G401 (cell line): ENCODE data around the gene MAS1L. TPM values are rescaled to one million over a fixed set of nuclear protein-coding genes. Genes with fewer than 3 reads are reported as not detected.

Experiments
- DNase-seq: peaks from one replicate; pipeline ENCODE4 v3.0.0-alpha.2; 2015; ENCODE audit warnings: low spot score
- in situ Hi-C: cut with HindIII; loops from 2 replicates; pipeline ENCODE4 v1.10.0; 2016; ENCODE audit warnings: low sequenced_read_pairs, mixed read lengths
- total RNA-seq: library from RNA; depleted of rRNA; stranded (reverse); fragments of >200 nt; shearing (Covaris generic); gene quantifications from 2 replicates; pipeline ENCODE4 v1.2.3, GENCODE V29; 2014

MAS1L gene
- total RNA-seq, 1 experiment from 2014 or later = not detected

GRCh38 chr6:29516108-29516507, 28.4 kb upstream of the MAS1L start:
- in situ Hi-C loops = no loop called here
- DNase-seq = no peak

- in situ Hi-C loops = no loop called here
- DNase-seq = no peak
These were observed 23.1 kb upstream of the MAS1L start for GRCh38 chr6:29510746-29511300.

DNA sequence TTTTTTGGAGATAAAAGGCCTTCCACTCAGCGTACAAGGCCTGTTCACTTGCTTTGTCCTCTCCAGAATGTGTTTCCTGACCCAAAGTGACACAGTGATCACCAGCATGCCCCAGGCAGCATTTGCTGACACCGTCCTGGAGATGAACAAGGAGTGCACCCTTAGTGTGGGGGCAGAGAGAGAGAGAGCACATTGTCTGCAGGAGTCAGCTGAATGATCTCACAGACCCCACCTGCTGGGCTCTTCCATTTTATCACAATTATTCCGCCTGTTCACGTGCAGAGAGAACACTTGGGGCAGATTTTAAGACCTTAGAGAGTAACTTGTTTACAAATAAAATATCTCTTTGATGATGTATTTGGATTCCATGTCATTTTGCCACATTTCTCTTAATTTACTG, 22.4 kb upstream of the MAS1L start:
- DNase-seq = no peak
- in situ Hi-C loops = no loop called here

GRCh38 chr6:29509711-29510110, 22.0 kb upstream of the MAS1L start:
- DNase-seq = no peak

GRCh38 chr6:29509239-29509638, 21.5 kb upstream of the MAS1L start:
- DNase-seq = no peak

More at GRCh38 chr6:29509711-29510110, 22.0 kb upstream of the MAS1L start:
- in situ Hi-C loops = no loop called here

DNA sequence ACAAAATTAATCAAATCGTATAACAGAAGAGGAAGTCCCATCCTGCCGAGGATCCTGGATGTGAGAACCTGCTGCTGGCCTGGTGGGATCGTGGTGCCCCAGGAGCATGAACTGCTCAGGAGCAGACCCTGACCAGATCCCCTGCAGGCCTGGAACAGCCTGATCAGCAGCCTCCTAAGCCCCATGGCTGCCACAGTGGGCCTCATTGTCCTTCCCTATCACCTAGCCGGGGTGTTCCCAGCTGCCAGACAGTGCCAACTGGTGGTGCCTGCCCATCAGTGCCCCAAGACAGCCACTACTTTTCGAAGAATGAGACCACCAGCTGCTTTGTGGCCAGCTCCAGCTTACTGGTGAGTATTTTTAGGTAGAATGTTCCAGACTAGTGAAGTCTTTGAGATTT, 19.6 kb upstream of the MAS1L start:
- in situ Hi-C loops = no loop called here
- DNase-seq = no peak

More at GRCh38 chr6:29509239-29509638, 21.5 kb upstream of the MAS1L start:
- in situ Hi-C loops = no loop called here

- in situ Hi-C loops = no loop called here
- no peak for DNase-seq
These were observed 18.8 kb upstream of the MAS1L start for GRCh38 chr6:29506446-29507067.

GRCh38 chr6:29505808-29506207, 18.1 kb upstream of the MAS1L start:
- in situ Hi-C loops = no loop called here
- no peak for DNase-seq

DNA sequence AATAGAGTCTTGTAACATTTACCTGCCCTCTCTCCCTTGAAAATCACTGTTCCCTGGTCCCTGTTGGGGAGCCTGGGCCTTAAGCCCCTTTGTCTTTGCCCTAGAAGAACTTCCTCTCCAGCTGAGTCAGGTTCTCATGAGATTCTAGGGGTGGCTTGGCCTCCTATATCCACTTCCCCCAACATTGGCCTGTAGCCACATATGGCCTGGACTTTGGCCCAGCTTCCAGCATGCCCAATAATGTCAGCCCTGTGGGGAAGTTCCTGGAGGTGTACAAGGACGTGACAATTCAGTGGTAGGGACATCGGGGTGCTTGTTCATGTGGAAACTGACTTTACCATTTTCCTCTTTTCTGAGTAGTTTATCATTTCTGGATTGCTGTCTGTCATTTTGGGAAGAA, 17.2 kb upstream of the MAS1L start:
- no peak for DNase-seq
- in situ Hi-C loops = no loop called here

- in situ Hi-C loops = no loop called here
- no peak for DNase-seq
These were observed 14.8 kb upstream of the MAS1L start for GRCh38 chr6:29502597-29502996.

DNA sequence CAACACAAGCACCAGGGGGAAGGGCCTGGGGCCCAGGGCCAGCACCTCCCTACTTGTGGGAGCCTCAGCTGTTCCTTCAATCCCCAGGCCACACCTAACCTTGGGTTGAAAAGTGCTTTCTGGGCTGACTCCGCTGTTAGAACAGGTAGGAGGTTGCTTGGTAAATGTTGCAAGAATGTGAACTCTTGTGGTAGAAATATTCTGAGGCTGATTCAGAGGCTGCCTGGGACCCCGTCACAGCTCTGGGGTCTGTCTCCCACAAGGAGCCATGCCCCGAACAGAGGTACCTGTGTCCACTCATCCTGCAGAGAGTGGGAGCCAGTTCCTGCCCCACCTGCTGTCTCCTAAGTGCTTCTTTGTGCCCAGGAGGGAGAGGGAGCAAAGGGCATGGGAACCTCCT, 14.4 kb upstream of the MAS1L start:
- DNase-seq = no peak
- in situ Hi-C loops = no loop called here

DNA sequence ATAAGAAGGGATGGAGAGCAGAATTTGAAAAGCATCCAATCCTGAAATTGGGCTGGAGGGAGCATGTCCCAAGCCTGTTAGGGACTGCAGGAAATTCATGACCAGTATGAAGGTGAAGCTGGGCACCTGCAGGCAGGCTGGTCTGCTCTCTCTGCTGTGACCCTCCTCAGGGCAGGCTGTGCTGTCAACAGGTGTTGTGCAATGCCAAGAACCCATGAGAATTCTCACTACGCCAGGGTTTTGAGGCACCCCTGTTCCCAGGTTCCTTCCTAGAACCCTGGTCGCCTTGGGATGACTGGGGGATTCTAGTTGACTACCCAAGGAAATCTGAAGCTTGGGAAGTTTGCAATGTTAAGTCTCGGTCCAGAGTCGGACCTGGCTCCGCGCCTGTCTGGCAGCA, 13.3 kb upstream of the MAS1L start:
- DNase-seq = no peak
- in situ Hi-C loops = no loop called here

DNA sequence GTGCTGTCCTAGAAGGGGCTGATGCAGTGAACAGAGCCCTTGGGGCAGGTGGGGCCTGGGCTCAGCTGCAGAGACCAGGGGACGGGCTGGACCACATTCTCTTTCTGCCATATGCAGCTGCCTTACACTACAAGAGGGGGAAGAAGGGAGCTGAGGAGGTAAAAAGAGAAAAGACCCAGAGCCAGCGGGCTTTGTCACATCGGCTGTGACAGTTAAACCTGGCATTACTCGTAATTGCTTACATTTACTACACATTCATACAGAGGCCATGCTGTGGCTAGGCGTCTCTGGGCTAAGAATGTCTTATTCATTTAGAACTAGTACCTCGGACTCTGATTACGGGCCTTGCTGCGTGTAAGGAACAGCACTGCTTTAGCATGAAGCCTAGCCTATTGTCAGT, 12.8 kb upstream of the MAS1L start:
- in situ Hi-C loops = no loop called here
- DNase-seq = no peak

DNA sequence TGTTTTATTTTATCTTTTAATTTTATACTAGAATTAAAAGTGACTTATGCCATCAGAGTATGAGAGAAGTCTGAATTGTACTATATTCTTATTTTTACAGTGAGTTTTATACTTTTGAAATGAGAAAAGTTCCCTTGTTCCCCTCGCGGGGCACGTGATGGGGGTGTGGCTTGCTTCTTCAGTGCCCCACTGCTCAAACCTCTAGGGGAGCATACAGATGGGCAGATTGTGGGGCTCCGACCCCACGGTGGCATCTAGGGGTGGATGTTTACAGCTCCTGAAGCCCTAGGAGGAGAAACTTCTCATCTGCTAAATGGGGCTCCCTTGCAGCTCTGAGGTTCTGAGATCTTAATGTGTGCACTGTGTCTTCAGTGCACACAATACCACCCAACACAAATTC, 11.9 kb upstream of the MAS1L start:
- no peak for DNase-seq
- in situ Hi-C loops = no loop called here

- DNase-seq = no peak
- in situ Hi-C loops = no loop called here
These were observed 9.2 kb upstream of the MAS1L start for GRCh38 chr6:29496961-29497360.

DNA sequence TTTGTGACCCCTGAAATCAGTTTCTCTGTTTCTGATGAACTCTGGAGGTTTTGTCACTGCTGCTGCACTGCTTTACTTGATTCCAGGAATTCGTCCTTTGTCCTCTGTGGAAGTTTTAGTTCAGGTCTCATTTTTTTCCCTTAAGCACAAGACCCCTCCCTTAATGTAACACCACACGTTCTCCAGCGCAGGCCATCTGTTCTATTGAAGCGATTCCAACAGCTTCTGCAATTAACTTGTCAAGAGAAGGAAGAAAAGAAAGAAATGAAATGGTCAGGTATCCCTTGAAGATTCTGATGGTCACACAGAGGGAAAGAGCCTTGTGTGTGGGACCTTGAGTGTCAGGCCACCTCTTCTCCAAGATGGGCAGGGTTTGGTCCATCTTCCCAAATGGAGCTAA, 7.8 kb upstream of the MAS1L start:
- DNase-seq = no peak
- in situ Hi-C loops = no loop called here

- no peak for DNase-seq
- in situ Hi-C loops = no loop called here
These were observed 6.4 kb upstream of the MAS1L start for GRCh38 chr6:29494131-29494530.

GRCh38 chr6:29493261-29493660, 5.5 kb upstream of the MAS1L start:
- no peak for DNase-seq
- in situ Hi-C loops = no loop called here

GRCh38 chr6:29491574-29491973, 3.8 kb upstream of the MAS1L start:
- DNase-seq = no peak
- in situ Hi-C loops = no loop called here

GRCh38 chr6:29490552-29490951, 2.8 kb upstream of the MAS1L start:
- no peak for DNase-seq
- in situ Hi-C loops = no loop called here

DNA sequence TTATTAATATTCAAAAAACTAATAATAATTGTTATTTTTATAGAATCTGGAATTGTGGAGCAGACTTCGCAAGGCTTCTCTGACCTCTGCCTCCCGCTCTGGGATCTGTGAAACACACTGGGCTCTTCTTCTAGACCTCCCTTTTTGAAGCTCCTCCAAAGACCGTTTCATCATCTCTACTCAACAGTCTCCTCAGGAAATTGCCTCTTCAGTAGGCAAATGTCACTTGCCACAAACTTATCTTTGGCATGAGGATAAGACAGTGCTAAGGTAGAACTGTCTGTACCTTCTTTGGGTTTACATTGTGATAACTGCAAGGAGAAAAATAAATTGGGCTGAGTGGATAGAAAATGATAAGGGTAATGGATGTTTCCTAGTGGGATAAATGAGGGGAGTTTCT, 2.3 kb upstream of the MAS1L start:
- no peak for DNase-seq
- in situ Hi-C loops = no loop called here
